Subcutaneous abdominal adipose tissue (tissue), 5 donors: ENCODE data around the gene CCDC181.
A peak's percentile ranks its signal among the peaks of the same experiment; 100 is the strongest.

Experiments
- H3K27ac ChIP-seq: one replicate; pipeline ENCODE4 v1.7.0; 2013; ENCODE audit warnings: low read depth, mild to moderate bottlenecking, inconsistent platforms, low read length, moderate library complexity
- H3K27me3 ChIP-seq, 5 donors: one replicate each; pipeline ENCODE4 v1.7.0; 2013; ENCODE audit warnings: low read length in 5 of 5, inconsistent platforms in 1 of 5; ENCODE audit not compliant: control insufficient read depth in 5 of 5, insufficient read depth in 4 of 5
- H3K36me3 ChIP-seq, 5 donors: one replicate each; pipeline ENCODE4 v1.7.0; 2013; ENCODE audit warnings: low read length in 5 of 5; ENCODE audit not compliant: control insufficient read depth in 5 of 5, insufficient read depth in 5 of 5
- H3K4me1 ChIP-seq, 5 donors: one replicate each; pipeline ENCODE4 v1.7.0; 2013; ENCODE audit warnings: low read length in 5 of 5, mild to moderate bottlenecking in 3 of 5, moderate library complexity in 1 of 5; ENCODE audit not compliant: control insufficient read depth in 5 of 5, insufficient read depth in 5 of 5
- H3K4me3 ChIP-seq, 5 donors: one replicate each; pipeline ENCODE4 v1.7.0; 2013; ENCODE audit warnings: low read length in 5 of 5, low read depth in 1 of 5
- H3K9ac ChIP-seq, 5 donors: one replicate each; pipeline ENCODE4 v1.7.0; 2013; ENCODE audit warnings: low read length in 5 of 5, mild to moderate bottlenecking in 4 of 5, moderate library complexity in 3 of 5
- H3K9me3 ChIP-seq, 5 donors: one replicate each; pipeline ENCODE4 v1.7.0; 2013; ENCODE audit warnings: low read length in 5 of 5; ENCODE audit not compliant: control insufficient read depth in 5 of 5
- donor health status: healthy.
- donor health status: healthy.
- donor health status: healthy.
- donor health status: healthy.
- donor health status: healthy.

CCDC181 gene

DNA sequence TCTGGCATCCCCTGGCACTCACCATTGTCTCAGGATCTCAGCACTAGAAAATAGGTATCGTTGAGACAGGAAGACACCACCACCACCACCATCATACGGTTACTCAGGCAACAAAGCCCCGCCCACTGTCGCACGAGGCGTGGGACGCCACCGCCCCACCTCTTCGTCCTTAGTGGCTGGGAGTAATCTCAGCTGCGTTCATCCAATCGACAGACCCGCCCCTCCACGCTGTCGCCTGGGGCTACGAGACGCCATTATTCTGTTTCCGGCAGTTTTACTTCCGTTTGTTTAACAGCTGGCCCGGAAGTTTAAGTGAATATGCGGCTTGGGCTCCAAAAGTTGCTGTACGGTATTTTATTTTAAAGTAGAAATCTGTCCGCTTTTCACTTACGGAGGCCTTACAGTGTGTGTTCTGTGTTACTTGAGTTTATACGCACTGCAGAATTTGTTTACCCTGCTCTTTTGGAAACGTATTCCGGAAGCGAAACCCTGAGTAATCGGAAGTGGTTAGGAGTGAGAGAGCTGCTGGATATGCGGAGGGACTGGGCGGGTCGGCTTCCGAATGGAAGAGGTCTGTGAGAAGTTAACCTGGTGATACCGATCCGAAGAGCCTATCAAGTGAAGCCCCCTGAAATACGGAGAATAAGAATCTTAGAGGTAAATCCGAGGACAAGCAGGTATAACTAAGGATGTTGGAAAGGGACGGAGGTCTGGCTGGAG lies 59.4 kb downstream of the CCDC181 start, which contains the start of the genes BLZF1 and NME7:
TSS of gene BLZF1 (plus strand) at position 510 of the 720 bp plus-strand sequence. CDS start 1,328 bp downstream, outside the sequence.
TSS of gene NME7 (minus strand) at position 112 of the 720 bp plus-strand sequence. CDS start at position 25, 87 bp downstream.
- H3K4me3 ChIP-seq = peak within 1 kb of the TSS; percentile 71 to 99 (median 86)
- H3K4me1 ChIP-seq = peaks cover 0 to 21% (median 17%) of the 10 kb centered on the region in 5 donors
- no peaks in the 10 kb centered on the region for H3K9me3 ChIP-seq
- H3K27ac ChIP-seq = peak within 1 kb of the TSS; percentile 88
- H3K36me3 ChIP-seq = peaks cover 2 to 28% (median 14%) of the 10 kb centered on the region in 5 donors
- H3K9ac ChIP-seq = peak within 1 kb of the TSS; percentile 82 to 97 (median 93)
- H3K27me3 ChIP-seq = no peaks in the 10 kb centered on the region

DNA sequence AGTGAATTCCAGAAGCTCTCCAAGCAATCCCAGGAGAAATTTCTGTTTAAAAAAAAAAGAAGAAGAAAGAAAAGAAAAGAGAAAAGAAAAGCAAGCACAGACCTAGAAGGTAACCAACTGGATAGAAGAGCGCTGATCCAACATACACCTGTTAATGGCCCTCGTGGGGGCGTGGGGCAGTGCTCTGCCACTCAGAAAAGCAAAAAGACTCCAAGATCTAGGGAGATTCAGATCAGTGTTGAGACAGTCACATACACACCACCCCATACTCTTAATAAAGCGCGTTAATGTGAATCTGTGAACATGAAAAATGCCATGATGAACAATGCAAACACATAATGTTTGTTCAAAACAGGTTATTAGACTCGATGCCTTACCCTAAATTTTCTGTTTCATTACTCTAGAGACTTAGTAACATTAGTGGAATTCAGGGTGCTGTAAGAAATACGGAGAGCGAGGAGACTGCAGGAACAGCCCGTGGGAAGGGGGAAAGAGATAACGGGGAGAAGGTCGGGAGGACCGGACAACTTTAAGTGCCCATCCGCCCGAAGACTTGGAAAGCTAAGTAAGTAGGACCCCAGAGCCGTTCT lies 60.1 kb downstream of the CCDC181 start:
- Histone ChIP-seq H3K9me3 (no peaks in the 10 kb centered on the region), H3K27me3 (no peaks in the 10 kb centered on the region), H3K4me3 (peak overlapping the region; percentile 71 to 99 (median 86)), H3K4me1 (peaks cover 0 to 21% (median 17%) of the 10 kb centered on the region in 5 donors), H3K36me3 (peaks cover 2 to 24% (median 9%) of the 10 kb centered on the region in 5 donors), H3K27ac (peak overlapping the region; percentile 88), H3K9ac (peak overlapping the region in 4 of 5 donors; percentile 9 to 93 (median 70))

GRCh38 chr1:169364948-169365347 lies 62.3 kb downstream of the CCDC181 start:
- Histone ChIP-seq H3K27ac (no peak overlapping the region), H3K4me1 (peaks cover 0 to 21% (median 17%) of the 10 kb centered on the region in 5 donors), H3K27me3 (no peaks in the 10 kb centered on the region), H3K4me3 (no peak overlapping the region), H3K9me3 (no peaks in the 10 kb centered on the region), H3K9ac (no peak overlapping the region), H3K36me3 (peaks cover 0 to 3% (median 3%) of the 10 kb centered on the region in 5 donors)

GRCh38 chr1:169363046-169363730 lies 64.1 kb downstream of the CCDC181 start:
- H3K4me1 ChIP-seq = peaks cover 0 to 10% (median 8%) of the 10 kb centered on the region in 5 donors
- H3K27ac ChIP-seq = no peak overlapping the region
- peaks cover 0 to 2% (median 0%) of the 10 kb centered on the region in 5 donors for H3K36me3 ChIP-seq
- no peaks in the 10 kb centered on the region for H3K27me3 ChIP-seq
- no peak overlapping the region for H3K9ac ChIP-seq
- H3K4me3 ChIP-seq = no peak overlapping the region
- H3K9me3 ChIP-seq = no peaks in the 10 kb centered on the region

DNA sequence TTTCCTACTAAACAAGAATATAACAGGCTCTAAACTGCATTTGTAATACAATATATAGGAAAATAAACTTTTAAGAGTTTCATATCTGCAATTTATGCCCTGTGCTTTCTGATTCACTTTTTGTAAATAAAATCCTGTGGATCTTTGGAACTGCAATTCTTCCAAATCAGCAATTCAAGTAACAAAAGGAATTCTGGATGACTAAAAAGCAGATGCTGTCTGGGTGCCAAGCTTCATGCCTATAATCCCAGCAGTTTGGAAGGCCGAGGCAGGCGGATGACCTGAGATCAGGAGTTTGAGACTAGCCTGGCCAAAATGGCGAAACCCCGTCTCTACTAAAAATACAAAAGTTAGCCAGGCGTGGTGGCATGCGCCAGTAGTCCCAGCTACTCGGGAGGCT lies 66.0 kb downstream of the CCDC181 start:
- Histone ChIP-seq H3K9me3 (no peaks in the 10 kb centered on the region), H3K36me3 (peaks cover 0 to 2% (median 0%) of the 10 kb centered on the region in 5 donors), H3K4me3 (no peak overlapping the region), H3K4me1 (no peaks in the 10 kb centered on the region), H3K27ac (no peak overlapping the region), H3K9ac (no peak overlapping the region), H3K27me3 (no peaks in the 10 kb centered on the region)

DNA sequence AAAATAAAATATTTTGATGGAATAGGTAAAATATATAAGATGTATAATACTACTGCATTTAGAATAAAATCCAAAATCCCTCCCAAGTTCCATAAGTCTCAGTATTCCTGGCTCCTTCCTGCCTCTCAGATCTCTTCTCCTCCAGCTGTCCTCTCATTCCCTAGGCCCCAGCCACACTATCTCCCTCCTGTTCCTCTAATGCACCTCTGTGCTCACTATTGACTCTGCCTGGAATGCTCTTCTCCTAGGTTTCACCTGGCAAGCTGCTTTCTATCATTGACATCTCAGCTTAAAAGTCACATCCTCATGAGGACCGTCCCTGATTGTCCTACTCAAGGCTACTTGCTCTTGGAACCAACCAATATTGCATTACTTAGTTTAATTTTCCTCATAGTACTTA lies 66.9 kb downstream of the CCDC181 start:
- Histone ChIP-seq H3K27ac (no peak overlapping the region), H3K4me1 (no peaks in the 10 kb centered on the region), H3K4me3 (no peak overlapping the region), H3K27me3 (no peaks in the 10 kb centered on the region), H3K36me3 (peaks cover 0 to 2% (median 0%) of the 10 kb centered on the region in 5 donors), H3K9me3 (no peaks in the 10 kb centered on the region), H3K9ac (no peak overlapping the region)

DNA sequence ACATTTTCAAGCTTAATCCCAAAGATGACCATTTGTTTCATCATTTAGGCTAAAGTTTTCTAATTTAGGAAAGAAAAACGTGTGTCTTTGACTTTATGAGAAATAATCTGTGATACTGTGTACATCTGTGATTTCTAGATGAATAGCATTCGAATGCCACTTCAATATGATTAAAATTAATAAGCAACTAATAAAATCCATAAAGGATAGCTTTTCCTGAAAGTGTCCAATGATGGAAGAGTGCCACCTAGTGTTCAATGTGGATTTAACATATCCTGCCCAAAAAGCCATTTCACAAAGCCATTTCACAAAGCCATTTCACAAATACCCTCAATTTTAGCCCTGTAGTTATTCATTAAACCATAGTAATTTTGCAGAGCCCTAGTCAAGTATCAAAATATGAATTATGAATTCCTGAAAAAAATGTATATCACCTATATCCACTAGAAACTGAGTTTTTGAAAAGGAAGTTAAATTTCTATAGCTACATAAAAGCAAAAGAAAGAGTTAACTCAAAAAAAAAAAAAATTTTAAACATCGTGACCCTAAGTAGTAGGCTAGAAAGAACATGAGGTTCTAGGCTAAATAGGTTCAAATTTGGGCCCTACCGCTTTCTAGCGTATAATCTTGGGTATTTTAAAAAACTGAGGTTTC lies 78.8 kb downstream of the CCDC181 start:
- Histone ChIP-seq H3K27me3 (no peaks in the 10 kb centered on the region), H3K4me1 (no peaks in the 10 kb centered on the region), H3K36me3 (no peaks in the 10 kb centered on the region), H3K27ac (no peak overlapping the region), H3K4me3 (no peak overlapping the region), H3K9ac (no peak overlapping the region), H3K9me3 (no peaks in the 10 kb centered on the region)

DNA sequence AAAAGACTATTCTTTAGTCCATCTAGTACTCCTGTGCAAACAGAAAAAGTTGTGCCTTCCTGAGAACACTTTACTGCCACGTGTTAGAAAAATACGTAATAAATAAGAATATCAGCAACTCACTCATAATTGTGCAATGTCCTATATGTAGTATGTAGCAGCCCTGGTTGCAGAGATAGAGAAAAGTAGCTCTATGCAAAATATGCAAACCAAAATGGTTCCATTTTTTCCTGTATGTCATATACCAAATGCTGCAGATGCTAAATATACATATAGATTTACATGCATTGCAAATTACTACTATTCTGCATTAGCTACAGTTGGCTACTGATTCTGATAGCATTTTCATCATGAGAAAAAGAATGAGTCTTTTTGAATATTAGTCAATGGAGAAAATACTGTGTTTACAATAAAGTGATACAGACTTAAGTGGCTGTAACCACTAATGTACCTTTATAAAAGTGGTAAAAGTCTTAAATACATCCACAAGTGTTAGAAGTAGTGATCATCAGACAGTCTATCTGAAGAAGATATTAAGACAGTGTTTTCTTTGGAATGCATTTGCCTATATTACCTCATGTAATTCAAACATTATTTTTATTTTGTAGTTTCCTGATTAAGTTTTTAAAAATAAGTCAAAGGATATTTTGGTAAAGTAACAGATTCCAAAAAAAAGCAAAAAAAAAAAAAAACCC lies 79.4 kb downstream of the CCDC181 start:
- Histone ChIP-seq H3K9ac (no peak overlapping the region), H3K27ac (no peak overlapping the region), H3K27me3 (no peaks in the 10 kb centered on the region), H3K9me3 (no peaks in the 10 kb centered on the region), H3K4me1 (no peaks in the 10 kb centered on the region), H3K36me3 (no peaks in the 10 kb centered on the region), H3K4me3 (no peak overlapping the region)

GRCh38 chr1:169346036-169346589 lies 81.2 kb downstream of the CCDC181 start:
- H3K36me3 ChIP-seq = no peaks in the 10 kb centered on the region
- H3K9me3 ChIP-seq = no peaks in the 10 kb centered on the region
- no peaks in the 10 kb centered on the region for H3K27me3 ChIP-seq
- no peak overlapping the region for H3K4me3 ChIP-seq
- no peak overlapping the region for H3K9ac ChIP-seq
- H3K4me1 ChIP-seq = no peaks in the 10 kb centered on the region
- H3K27ac ChIP-seq = no peak overlapping the region
